ENCODE data around the gene IBTK.

Gene IBTK

DNA sequence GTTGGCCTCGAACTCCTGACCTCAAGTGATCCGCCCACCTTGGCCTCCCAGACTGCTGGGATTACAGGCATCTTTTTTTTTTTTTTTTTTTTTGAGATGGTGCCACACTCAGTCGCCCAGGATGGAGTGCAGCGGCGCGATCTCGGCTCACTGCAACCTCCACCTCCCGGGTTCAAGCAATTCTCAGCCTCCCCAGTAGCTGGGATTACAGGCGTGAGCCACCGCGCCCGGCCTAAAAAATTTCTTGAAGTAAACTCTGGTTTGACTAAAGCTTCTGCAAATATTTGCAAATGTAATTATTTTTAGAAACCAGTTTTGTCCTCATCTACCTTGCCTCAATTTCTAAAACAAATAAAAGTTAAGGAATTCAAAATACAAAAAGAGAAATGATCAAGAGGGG lies 1.2 kb downstream of the IBTK start:
- DNase-seq (ENCODE audit: low read depth): no peak
- peak overlapping the region; percentile 87 for H3K4me3 ChIP-seq (ENCODE audit: low read depth, low read length)
- TF ChIP-seq, protein P1, sequence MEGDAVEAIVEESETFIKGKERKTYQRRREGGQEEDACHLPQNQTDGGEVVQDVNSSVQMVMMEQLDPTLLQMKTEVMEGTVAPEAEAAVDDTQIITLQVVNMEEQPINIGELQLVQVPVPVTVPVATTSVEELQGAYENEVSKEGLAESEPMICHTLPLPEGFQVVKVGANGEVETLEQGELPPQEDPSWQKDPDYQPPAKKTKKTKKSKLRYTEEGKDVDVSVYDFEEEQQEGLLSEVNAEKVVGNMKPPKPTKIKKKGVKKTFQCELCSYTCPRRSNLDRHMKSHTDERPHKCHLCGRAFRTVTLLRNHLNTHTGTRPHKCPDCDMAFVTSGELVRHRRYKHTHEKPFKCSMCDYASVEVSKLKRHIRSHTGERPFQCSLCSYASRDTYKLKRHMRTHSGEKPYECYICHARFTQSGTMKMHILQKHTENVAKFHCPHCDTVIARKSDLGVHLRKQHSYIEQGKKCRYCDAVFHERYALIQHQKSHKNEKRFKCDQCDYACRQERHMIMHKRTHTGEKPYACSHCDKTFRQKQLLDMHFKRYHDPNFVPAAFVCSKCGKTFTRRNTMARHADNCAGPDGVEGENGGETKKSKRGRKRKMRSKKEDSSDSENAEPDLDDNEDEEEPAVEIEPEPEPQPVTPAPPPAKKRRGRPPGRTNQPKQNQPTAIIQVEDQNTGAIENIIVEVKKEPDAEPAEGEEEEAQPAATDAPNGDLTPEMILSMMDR (conservative IDR thresholded peaks at IDR 0.05; ENCODE audit: low read depth, low read length): no peak

DNA sequence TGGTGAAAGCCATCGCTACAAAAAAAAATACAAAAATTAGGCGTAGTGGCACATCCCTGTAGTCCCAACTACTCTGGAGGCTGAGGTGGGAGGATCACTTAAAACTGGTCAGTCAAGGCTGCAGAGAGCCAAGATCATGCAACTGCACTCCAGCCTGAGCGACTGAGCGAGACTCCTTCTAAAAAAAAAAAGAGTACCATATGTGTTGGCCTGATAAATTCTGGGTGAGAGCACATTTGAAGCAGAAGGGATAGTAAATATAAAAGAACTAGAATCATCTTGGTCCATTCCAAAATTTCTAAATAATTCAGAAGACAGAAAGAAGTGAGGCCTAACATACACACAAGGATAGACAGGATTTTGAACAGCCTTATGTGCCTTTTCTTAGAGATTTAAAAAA lies 2.2 kb downstream of the IBTK start:
- TF ChIP-seq, protein P1 (conservative IDR thresholded peaks at IDR 0.05; ENCODE audit: low read depth, low read length): no peak
- DNase-seq (ENCODE audit: low read depth): no peak
- no peak overlapping the region for H3K4me3 ChIP-seq (ENCODE audit: low read depth, low read length)

DNA sequence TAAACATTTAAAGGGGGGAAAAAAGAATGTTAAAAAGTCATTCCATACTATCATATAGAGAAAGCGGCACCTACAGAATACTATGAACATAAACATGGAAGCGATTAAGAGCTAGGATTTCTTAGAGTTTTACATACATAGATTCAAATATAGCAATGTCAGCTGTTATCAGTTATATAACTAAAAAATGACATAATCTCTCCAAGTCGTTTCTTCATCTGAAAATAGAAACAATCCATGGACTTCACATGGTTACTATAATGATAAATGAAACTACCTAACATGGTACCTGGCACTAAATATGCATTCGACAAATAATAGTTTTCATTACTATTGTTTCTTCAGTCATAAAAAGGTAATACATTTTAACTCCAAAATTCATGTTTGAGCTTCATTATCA lies 3.7 kb downstream of the IBTK start:
- DNase-seq (ENCODE audit: low read depth): no peak
- no peak overlapping the region for H3K4me3 ChIP-seq (ENCODE audit: low read depth, low read length)
- TF ChIP-seq, protein P1 (conservative IDR thresholded peaks at IDR 0.05; ENCODE audit: low read depth, low read length): no peak

DNA sequence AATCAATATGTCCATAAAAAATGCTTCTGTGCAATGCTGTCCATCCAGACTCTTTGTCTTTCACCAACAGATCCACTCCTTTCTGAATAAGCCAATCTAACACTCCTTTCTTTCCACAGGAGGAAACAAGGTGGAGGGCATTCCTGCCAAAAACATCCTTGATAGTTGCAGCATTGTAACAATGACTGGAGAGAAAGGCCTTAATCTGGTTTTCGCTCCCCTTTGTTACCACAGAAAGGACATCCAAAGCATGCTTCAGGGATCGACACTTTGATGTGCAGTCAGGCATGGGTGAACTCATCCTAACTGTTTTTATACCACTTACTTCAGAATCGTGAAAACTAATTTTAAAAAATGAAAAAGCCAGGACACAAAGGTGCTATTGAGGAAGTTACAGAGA lies 7.4 kb downstream of the IBTK start:
- no peak overlapping the region for H3K4me3 ChIP-seq (ENCODE audit: low read depth, low read length)
- no peak for DNase-seq (ENCODE audit: low read depth)
- TF ChIP-seq, protein P1 (conservative IDR thresholded peaks at IDR 0.05; ENCODE audit: low read depth, low read length): no peak

DNA sequence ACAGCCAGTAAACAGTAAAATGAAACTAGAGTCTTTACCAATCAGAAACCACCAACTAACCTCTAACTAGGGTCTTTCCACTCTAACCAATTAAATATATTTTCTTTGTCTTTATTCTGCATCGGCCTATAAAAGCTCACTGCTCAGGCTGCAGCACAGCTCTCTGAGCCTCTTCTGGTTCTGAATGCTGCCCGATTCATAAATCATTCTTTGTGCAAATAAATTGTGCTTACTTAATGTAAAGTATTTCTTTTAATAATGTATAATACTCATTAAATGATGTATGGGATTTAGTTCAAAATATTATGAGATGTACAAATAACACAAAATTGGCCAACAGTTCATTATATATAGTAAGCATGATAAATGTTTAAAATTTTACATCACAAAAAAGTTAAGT lies 7.9 kb downstream of the IBTK start:
- no peak overlapping the region for H3K4me3 ChIP-seq (ENCODE audit: low read depth, low read length)
- TF ChIP-seq, protein P1 (conservative IDR thresholded peaks at IDR 0.05; ENCODE audit: low read depth, low read length): no peak
- DNase-seq (ENCODE audit: low read depth): no peak

DNA sequence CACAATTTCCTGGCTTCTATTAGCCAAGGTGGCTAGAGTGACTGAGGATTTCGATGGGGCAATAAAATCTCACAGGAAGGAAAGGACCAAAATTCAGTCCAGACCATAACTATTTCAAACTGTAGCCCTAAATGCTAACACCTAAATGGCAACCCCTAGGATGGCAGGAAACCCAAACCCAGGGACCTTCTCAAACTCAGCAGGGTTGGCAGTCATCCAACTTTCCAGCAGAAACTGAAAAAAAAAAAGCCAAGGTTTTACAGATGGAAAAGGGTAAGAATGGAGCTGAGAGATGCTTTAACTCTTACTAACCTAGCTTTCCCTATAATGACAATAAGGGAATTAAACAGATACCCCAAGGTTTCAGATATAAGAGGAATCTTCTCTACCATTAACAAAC lies 10.5 kb downstream of the IBTK start:
- no peak overlapping the region for H3K4me3 ChIP-seq (ENCODE audit: low read depth, low read length)
- DNase-seq (ENCODE audit: low read depth): peak; percentile 53
- TF ChIP-seq, protein P1 (conservative IDR thresholded peaks at IDR 0.05; ENCODE audit: low read depth, low read length): no peak

DNA sequence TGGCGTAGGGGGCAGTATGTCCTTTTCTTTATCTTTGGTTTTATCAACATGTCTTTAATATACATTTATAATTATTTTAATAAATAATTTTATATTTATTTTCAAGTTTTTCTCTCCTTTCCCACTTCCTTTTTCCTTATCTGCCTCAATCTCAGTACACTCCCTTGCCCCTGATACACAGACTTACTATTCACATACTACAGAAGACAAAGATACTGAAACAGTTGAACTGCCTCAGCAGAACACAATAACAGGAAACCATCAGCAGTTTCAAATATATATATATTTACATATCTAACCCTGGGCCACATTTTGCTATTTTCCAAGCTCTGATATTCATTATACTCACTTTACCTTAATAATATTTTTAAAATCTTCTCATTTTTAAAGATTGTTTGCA lies 19.8 kb downstream of the IBTK start:
- TF ChIP-seq, protein P1 (conservative IDR thresholded peaks at IDR 0.05; ENCODE audit: low read depth, low read length): no peak
- DNase-seq (ENCODE audit: low read depth): no peak
- no peak overlapping the region for H3K4me3 ChIP-seq (ENCODE audit: low read depth, low read length)

Measured in choroid plexus epithelial cell (primary cell).